T1000 (cell line): ENCODE results near the gene TEX2.

Experiments used
- DNase-seq: peaks from one replicate; lab custom pipeline; 2025; ENCODE audit warnings: mixed read lengths; lab: John Stamatoyannopoulos, UW

Gene TEX2

DNA sequence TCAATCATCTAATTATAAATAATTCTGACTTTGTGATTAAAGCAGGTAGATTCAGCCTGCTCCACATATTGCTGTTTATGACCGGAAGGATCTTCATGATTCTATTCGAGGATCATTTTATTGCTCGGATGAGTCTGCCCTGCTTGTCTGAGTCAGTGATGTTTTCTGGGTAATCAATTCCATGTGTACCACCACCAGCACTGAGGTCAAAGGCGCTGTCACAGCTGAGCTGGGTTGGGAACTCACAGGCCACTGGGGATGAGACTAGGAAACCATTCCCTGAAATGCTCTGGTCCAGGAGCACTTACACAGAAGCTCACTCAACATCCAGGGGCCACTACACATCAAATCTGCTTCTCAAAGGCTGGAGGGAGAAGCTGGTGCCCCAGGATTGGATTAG is 102.7 kb downstream of the TEX2 start:
- no peak for DNase-seq

DNA sequence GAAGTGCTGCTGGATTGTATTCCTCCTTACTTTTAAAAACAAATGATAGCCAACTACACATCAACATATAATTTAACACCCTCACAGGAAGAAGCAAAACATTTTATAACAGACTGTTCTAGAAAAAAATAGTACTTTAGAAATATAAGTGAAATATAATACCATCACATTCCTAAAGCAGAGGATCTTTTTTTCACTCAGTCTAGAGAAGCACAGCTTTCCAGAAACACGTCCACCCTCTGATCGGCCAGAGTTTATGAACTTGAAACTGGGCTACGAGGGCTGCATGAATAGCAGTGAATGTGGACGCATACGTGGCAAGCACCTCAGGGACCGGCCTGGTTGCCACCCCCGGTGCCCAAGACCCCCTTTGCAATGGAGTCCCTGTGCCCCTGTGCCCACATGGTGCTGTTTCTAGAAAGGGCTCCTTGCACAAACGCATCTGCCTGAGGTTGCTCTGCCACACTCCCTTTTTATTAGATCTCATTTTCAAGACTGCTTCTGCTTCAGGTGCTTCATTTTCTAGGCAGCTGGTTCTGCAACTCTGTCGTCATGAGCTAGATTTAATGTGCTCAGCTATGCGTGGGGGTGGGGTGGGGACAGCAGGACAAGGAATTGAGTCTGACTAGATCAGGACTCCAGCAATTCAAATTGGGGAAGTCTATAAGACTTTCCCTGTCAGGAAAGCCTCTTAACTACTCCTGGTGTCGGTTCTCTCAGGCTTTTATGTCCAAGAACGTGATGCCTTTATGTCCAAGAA is 104.0 kb downstream of the TEX2 start:
- no peak for DNase-seq

DNA sequence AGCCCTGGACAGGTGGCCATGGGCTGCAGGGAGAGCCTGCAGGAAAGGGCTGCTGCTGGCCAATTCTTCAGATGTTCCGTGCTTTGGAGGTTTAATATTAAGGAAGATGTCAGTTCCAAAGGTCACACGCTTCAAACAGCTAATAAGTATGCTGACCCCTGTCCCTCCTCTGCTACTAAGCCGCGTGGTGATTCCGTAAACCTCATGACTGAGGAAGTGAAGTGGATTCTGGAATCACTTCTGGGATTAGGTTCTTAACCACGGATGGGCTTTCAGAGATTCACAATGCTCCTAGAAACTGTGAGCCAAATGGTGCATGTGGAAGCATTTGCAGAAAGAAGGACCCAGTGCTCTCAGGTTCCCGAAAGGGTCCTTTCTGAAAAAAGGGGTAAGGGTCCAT is 104.7 kb downstream of the TEX2 start:
- DNase-seq: no peak

- DNase-seq: no peak
Measured at GRCh38 chr17:64157669-64158180, 105.3 kb downstream of the TEX2 start.

GRCh38 chr17:64156670-64157069 is 106.4 kb downstream of the TEX2 start:
- DNase-seq: no peak

- no peak for DNase-seq
Measured at GRCh38 chr17:64155751-64156544, 107.1 kb downstream of the TEX2 start.

- no peak for DNase-seq
Measured at GRCh38 chr17:64155129-64155528, 107.9 kb downstream of the TEX2 start.

DNA sequence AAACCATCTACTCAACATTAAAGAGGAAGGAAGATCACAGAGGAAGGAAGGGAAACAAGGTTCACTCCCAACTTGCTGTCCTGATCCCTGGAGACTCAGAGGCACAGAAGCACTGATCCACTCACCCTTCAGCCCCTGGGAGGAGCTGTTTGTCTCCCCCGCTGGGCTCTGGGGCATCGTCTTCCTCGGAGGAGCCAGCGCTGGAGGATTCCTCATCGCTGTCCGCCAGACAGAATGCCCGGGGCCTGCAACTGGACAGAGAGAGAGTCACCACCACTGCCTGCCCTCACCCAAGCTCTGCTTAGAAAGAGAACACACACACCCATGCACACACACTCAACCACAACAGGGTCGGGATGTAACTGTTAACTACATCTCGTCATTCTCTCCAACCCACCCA is 108.3 kb downstream of the TEX2 start:
- no peak for DNase-seq

DNA sequence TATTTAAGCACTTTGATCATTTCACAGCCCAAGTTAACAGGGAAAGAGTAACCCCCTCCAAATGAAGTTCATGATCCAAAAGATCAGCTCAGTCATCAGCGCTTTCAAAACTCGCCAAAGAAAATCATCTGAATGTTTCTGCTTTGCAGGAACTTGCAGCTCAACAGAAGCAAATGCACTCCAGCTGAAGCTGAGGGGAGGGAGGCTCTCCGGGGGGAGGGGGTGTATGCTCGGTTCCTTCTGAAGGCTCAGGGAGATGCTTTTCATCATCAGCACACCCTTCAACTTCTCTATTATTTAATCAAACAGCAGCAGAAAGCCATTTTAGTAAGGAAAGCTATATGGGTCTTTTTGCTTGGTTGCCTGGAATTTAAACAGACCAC is 108.8 kb downstream of the TEX2 start:
- no peak for DNase-seq

DNA sequence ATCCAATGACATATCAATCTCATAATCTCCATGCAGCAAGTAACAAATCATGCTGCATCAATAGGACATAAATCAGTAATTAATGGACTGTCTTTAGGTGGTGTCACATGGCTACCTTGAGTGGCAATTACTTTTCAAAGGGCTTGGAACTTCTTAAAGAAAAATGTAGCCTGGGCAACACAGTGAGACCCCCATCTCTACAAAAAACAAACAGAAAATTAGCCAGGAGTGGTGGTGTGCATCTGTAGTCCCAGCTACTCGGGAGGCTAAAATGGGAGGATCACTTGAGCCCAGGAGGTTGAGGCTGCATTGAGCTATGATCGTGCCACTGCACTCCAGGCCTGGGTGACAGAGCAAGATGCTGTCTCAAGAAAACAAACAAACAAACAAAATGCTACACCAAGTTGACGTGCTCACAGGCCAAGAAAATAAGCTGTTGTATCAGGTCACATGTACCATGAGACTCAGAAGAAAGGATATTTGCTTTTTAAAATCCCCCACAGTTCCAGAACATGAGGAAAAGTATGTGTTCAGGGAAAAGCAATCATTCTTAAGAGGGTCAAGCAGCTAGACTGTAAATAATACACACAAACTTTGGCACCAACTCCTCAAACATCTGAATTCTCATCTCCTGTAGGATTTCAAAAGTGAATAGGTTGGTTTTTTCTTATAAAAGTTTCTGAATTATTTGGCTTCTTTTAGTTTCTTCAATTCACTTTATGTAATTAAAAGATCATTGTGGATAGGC is 109.3 kb downstream of the TEX2 start:
- DNase-seq: no peak

DNA sequence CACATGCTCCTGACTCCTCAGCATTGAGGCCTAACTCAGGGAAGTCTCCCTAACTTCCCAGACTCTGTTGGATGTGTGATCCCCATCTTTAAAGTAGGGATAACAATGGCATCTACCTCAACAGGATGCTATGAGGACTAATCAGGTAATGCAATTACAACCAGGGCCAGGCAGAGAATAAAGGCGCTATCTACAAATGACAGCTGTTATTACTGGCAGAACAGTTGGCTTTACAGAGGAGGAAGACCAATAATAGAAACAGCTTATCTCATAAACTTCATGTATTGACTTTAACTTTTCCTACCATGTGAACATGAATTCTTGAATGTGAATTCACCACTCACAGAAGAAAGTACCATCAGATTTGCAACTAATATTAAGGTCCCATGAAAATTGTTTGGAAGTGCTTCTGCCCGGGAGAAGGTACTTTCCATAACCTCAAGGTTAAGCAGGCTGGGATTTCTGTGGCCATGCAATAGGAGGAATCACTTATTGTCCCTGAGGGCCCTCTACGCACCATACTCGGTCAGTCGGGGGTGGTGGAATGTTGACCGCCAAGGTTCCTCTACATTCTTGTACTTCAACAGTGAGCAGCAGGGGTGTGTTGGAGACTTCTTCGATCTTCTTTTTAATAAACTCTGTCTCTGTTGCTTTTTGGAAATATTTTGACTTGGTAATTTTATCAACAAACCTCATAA is 110.5 kb downstream of the TEX2 start:
- no peak for DNase-seq

- DNase-seq: no peak
Measured at GRCh38 chr17:64151016-64151368, 112.1 kb downstream of the TEX2 start.

- no peak for DNase-seq
Measured at GRCh38 chr17:64150237-64151015, 112.6 kb downstream of the TEX2 start.

DNA sequence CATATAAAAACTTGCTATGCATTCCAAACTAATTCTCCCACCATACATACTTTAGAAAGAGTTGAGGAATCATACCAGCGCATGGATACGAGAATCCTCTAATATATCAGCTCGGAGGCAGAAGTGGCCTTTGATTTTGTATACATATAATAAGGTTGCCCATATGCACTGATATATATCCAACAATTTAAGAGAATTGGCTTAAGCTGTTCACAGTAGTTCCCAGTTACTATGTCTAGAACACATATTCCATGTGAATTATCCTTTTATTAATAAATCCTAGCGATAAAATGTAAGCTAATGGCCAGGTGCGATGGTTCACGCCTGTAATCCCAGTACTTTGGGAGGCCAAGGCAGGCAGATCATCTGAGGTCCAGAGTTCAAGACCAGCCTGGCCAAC is 113.9 kb downstream of the TEX2 start:
- DNase-seq: no peak

DNA sequence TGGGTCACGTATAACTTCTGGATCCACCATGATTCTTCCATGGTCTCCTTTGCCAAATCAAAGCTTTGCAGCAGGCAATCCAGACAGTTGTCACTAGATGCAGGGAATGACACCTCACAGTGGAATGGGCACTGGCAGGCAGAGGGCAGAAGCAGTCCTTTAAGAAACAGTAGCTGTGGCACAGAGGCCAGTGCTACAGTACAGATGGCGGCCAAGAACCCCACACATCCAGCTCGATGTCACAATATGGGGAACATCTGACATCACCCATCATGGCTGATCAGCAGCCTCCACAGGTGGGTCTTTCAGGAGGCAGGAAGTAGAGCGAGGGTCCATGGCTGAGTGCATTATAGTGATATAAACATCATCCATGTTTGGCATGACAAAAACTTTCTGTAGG is 114.4 kb downstream of the TEX2 start:
- no peak for DNase-seq

GRCh38 chr17:64148017-64148631 is 114.9 kb downstream of the TEX2 start:
- no peak for DNase-seq

DNA sequence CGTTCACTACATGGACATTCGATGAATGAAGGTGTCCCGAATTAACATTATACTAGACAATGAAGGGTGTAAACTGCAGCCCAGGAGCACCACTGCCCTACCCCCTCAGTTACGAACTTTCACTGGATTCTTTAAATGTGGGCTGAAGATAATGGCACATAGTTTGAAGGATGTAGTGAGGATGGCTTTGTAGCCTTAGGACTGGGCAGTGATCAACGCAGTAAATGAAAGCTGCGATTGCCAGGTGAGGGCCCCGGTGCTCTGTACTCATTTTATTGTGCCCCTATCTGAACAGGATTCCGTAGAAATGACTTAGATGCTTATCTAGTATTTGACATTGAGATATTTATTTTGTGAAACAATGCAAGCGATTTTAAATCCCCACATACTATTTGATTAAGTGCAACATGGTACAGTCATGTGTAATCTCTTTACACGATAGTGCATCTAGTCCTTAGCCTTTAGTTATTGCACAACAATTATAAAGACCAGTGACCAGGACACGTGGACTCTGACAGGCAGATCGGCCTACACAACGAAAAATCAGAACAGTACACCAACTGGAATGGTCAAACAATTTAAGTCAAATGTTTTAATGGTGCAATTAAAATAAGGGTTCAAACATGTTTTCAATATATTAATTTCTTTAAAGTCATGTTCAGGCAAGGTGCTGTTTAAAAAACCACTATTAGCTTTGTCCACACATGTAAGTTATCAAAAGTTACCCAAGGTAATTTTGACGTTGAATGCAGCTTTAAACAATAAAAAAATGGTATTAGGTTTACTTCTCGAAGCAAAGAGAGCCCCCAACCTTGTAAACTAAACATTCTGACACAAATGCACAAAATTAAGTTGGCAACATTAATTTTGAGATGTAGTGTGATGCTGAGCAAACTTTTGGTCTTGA is 115.7 kb downstream of the TEX2 start:
- no peak for DNase-seq

GRCh38 chr17:64146418-64147109 is 116.5 kb downstream of the TEX2 start:
- DNase-seq: no peak

- DNase-seq: peak; percentile 99
Measured at GRCh38 chr17:64145751-64146417, 117.2 kb downstream of the TEX2 start.
